Measurements from ENCODE around the gene CELF1.

CELF1 gene

GRCh38 chr11:47516984-47517853, 35.7 kb downstream of the CELF1 start:
- peaks cover 61 to 99% (median 80%) of the 10 kb centered on the region in 10 experiments for H3K4me1 ChIP-seq
- H3K4me3 ChIP-seq: no peak overlapping the region
- TF ChIP-seq Cebpa-rat (IDR thresholded peaks at IDR 0.05): no peak
- H3K27ac ChIP-seq: peak overlapping the region in 8 of 11 experiments; percentile 47 to 98 (median 79); a peak in 10 of 22 replicates
- H3K27me3 ChIP-seq: no peaks in the 10 kb centered on the region
- peaks cover 95 to 100% (median 100%) of the 10 kb centered on the region in 11 experiments for H4K20me1 ChIP-seq
- H3K9me3 ChIP-seq (replicated peaks in 1 of 11): no peaks in the 10 kb centered on the region
- H3K36me3 ChIP-seq: peaks cover 7 to 54% (median 28%) of the 10 kb centered on the region in 11 experiments; a peak in 17 of 22 replicates
- peak overlapping the region in 4 of 11 experiments; percentile 7 to 86 (median 50); a peak in 2 of 22 replicates for H3K9ac ChIP-seq
- H3K4me2 ChIP-seq: peak overlapping the region; percentile 6 to 93 (median 83); a peak in 17 of 22 replicates

- TF ChIP-seq Cebpa-rat (IDR thresholded peaks at IDR 0.05): no peak
- Histone ChIP-seq H3K9me3 (replicated peaks in 1 of 11) (no peaks in the 10 kb centered on the region), H3K36me3 (peaks cover 7 to 59% (median 27%) of the 10 kb centered on the region in 11 experiments; a peak in 17 of 22 replicates), H4K20me1 (peaks cover 95 to 100% (median 100%) of the 10 kb centered on the region in 11 experiments), H3K27ac (peak overlapping the region; percentile 7 to 98 (median 75); a peak in 16 of 22 replicates), H3K4me2 (peak overlapping the region; percentile 54 to 93 (median 83)), H3K4me3 (no peak overlapping the region), H3K9ac (peak overlapping the region in 3 of 11 experiments; percentile 56 to 86 (median 77); a peak in 4 of 22 replicates), H3K27me3 (no peaks in the 10 kb centered on the region), H3K4me1 (peaks cover 72 to 99% (median 89%) of the 10 kb centered on the region in 10 experiments)
Measured at GRCh38 chr11:47516155-47516554, 36.8 kb downstream of the CELF1 start.

- Histone ChIP-seq H3K36me3 (peaks cover 0 to 60% (median 26%) of the 10 kb centered on the region in 11 experiments; a peak in 17 of 22 replicates), H3K27me3 (no peaks in the 10 kb centered on the region), H3K9me3 (replicated peaks in 1 of 11) (no peaks in the 10 kb centered on the region), H3K4me3 (peak overlapping the region in 7 of 10 experiments; percentile 3 to 48 (median 38); a peak in 9 of 20 replicates), H3K27ac (peak overlapping the region; percentile 7 to 98 (median 75)), H4K20me1 (peaks cover 95 to 100% (median 100%) of the 10 kb centered on the region in 11 experiments), H3K4me2 (peak overlapping the region; percentile 54 to 93 (median 83)), H3K4me1 (peaks cover 72 to 100% (median 94%) of the 10 kb centered on the region in 10 experiments), H3K9ac (peak overlapping the region; percentile 7 to 86 (median 52); a peak in 16 of 22 replicates)
- no peak for TF ChIP-seq Cebpa-rat (IDR thresholded peaks at IDR 0.05)
Measured at GRCh38 chr11:47514825-47515647, 37.9 kb downstream of the CELF1 start.

GRCh38 chr11:47512701-47513100, 40.2 kb downstream of the CELF1 start:
- Histone ChIP-seq H3K9ac (peak overlapping the region in 3 of 11 experiments; percentile 15 to 43 (median 31); a peak in 2 of 22 replicates), H3K9me3 (replicated peaks in 1 of 11) (no peaks in the 10 kb centered on the region), H3K27ac (peak overlapping the region in 8 of 11 experiments; percentile 1 to 98 (median 20); a peak in 9 of 22 replicates), H3K36me3 (peaks cover 0 to 58% (median 20%) of the 10 kb centered on the region in 11 experiments; a peak in 16 of 22 replicates), H3K4me3 (no peak overlapping the region), H3K4me1 (peaks cover 73 to 100% (median 96%) of the 10 kb centered on the region in 10 experiments), H3K27me3 (no peaks in the 10 kb centered on the region), H3K4me2 (peak overlapping the region in 5 of 11 experiments; percentile 12 to 93 (median 88); a peak in 8 of 22 replicates), H4K20me1 (peaks cover 95 to 100% (median 100%) of the 10 kb centered on the region in 11 experiments)
- TF ChIP-seq Cebpa-rat (IDR thresholded peaks at IDR 0.05): no peak

DNA sequence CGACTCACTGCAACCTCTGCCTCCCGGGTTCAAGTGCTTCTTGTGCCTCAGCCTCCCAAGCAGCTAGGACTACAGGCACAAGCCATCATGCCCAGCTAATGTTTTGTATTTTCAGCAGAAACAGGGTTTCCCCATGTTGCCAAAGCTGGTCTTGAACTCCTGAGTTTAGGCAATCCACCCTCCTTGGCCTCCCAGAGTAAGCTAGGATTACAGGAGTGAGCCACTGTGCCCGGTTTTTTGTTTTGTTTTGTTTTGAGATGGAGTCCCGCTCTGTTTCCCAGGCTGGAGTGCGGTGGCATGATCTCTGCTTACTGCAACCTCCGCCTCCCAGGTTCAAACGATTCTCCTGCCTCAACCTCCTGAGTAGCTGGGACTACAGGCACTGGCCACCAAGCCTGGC, 41.0 kb downstream of the CELF1 start:
- Histone ChIP-seq H3K9ac (peak overlapping the region in 4 of 11 experiments; percentile 0 to 35 (median 10); a peak in 1 of 22 replicates), H3K4me1 (peaks cover 78 to 100% (median 97%) of the 10 kb centered on the region in 10 experiments), H3K36me3 (peaks cover 0 to 52% (median 20%) of the 10 kb centered on the region in 11 experiments; a peak in 16 of 22 replicates), H3K9me3 (replicated peaks in 1 of 11) (no peaks in the 10 kb centered on the region), H3K27ac (peak overlapping the region in 4 of 11 experiments; percentile 30 to 98 (median 65); a peak in 7 of 22 replicates), H3K4me2 (peak overlapping the region in 10 of 11 experiments; percentile 2 to 93 (median 37); a peak in 14 of 22 replicates), H3K27me3 (no peaks in the 10 kb centered on the region), H4K20me1 (peaks cover 95 to 100% (median 100%) of the 10 kb centered on the region in 11 experiments), H3K4me3 (no peak overlapping the region)
- no peak for TF ChIP-seq Cebpa-rat (IDR thresholded peaks at IDR 0.05)

DNA sequence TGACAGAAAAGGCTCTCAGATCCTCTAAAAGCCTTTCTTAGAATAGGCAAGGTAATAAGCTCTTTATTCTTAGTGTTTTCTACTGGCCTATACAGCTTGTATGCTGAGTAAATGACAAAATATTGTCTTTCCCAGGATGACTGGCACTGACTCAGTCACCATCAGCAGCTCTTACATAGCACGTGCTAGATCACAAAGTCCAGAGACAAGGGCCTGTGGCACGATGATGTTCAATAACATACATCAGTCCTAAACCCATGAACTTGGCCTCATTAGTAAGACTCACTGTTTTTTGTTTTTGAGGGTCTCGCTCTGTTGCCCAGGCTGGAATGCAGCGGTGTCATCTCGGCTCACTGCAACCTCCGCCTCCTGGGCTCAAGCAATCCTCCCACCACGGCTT, 42.7 kb downstream of the CELF1 start:
- Histone ChIP-seq H3K27me3 (no peaks in the 10 kb centered on the region), H3K36me3 (peaks cover 0 to 61% (median 28%) of the 10 kb centered on the region in 11 experiments; a peak in 16 of 22 replicates), H3K9me3 (replicated peaks in 1 of 11) (no peaks in the 10 kb centered on the region), H3K4me3 (no peak overlapping the region), H4K20me1 (peaks cover 95 to 100% (median 100%) of the 10 kb centered on the region in 11 experiments), H3K9ac (0 out of 22 replicates have a peak overlapping the region, but pooled peaks of 1 of the 11 experiments have one; percentile 52), H3K27ac (no peak overlapping the region), H3K4me1 (peaks cover 68 to 98% (median 85%) of the 10 kb centered on the region in 10 experiments), H3K4me2 (peak overlapping the region in 4 of 11 experiments; percentile 41 to 93 (median 72); a peak in 5 of 22 replicates)
- no peak for TF ChIP-seq Cebpa-rat (IDR thresholded peaks at IDR 0.05)

GRCh38 chr11:47509077-47509536, 43.8 kb downstream of the CELF1 start:
- Histone ChIP-seq H3K9me3 (replicated peaks in 1 of 11) (no peaks in the 10 kb centered on the region), H3K4me3 (no peak overlapping the region), H3K36me3 (peaks cover 0 to 71% (median 34%) of the 10 kb centered on the region in 11 experiments; a peak in 17 of 22 replicates), H3K27me3 (no peaks in the 10 kb centered on the region), H3K9ac (peak overlapping the region in 4 of 11 experiments; percentile 1 to 52 (median 27); a peak in 2 of 22 replicates), H4K20me1 (peaks cover 95 to 100% (median 100%) of the 10 kb centered on the region in 11 experiments), H3K4me1 (peaks cover 57 to 100% (median 74%) of the 10 kb centered on the region in 10 experiments), H3K27ac (peak overlapping the region in 1 of 11 experiments; percentile 22; a peak in 2 of 22 replicates), H3K4me2 (peak overlapping the region; percentile 15 to 93 (median 37); a peak in 16 of 22 replicates)
- no peak for TF ChIP-seq Cebpa-rat (IDR thresholded peaks at IDR 0.05)

Measured in BLaER1 treated with 17β-estradiol and CSF1 and Interleukin-3, amounts not matched to agents 10 nM and 100 nM (cell line).